Stromal cell of bone marrow (primary cell): Measurements from ENCODE around the gene BOD1L1.

Source experiments
- DNase-seq: peaks from one replicate; pipeline ENCODE4 v3.0.0-alpha.2; 2012; ENCODE audit warnings: low read depth

Gene BOD1L1

GRCh38 chr4:13627606-13628311, at the start of gene BOD1L1:
Gene BOD1L1 (minus strand): TSS chr4:13627725. CDS start chr4:13627587, 138 bp downstream.
- peak; percentile 88 for DNase-seq

- no peak for DNase-seq
These were observed 47.4 kb upstream of the BOD1L1 start for GRCh38 chr4:13674971-13675370.

- DNase-seq = no peak
These were observed 45.6 kb upstream of the BOD1L1 start for GRCh38 chr4:13673167-13673566.

- DNase-seq = no peak
These were observed 43.1 kb upstream of the BOD1L1 start for GRCh38 chr4:13670456-13671160.

- DNase-seq = no peak
These were observed 38.5 kb upstream of the BOD1L1 start for GRCh38 chr4:13665701-13666660.

GRCh38 chr4:13659341-13660070, 32.0 kb upstream of the BOD1L1 start:
- no peak for DNase-seq

GRCh38 chr4:13656569-13657405, 29.3 kb upstream of the BOD1L1 start:
- peak; percentile 60 for DNase-seq

- DNase-seq = peak; percentile 61
These were observed 26.8 kb upstream of the BOD1L1 start for GRCh38 chr4:13654162-13654797.

- no peak for DNase-seq
These were observed 26.2 kb upstream of the BOD1L1 start for GRCh38 chr4:13653766-13654161.

GRCh38 chr4:13647031-13647430, 19.5 kb upstream of the BOD1L1 start:
- no peak for DNase-seq

- DNase-seq = no peak
These were observed 17.6 kb upstream of the BOD1L1 start for GRCh38 chr4:13645075-13645474.

GRCh38 chr4:13642170-13642950, 14.8 kb upstream of the BOD1L1 start:
- DNase-seq = peak; percentile 76

- DNase-seq = no peak
These were observed 13.6 kb upstream of the BOD1L1 start for GRCh38 chr4:13641084-13641483.

GRCh38 chr4:13640149-13640940, 12.8 kb upstream of the BOD1L1 start:
- peak; percentile 67 for DNase-seq

- no peak for DNase-seq
These were observed 7.8 kb upstream of the BOD1L1 start for GRCh38 chr4:13635286-13635799.

- DNase-seq = no peak
These were observed 6.1 kb upstream of the BOD1L1 start for GRCh38 chr4:13633671-13634070.

GRCh38 chr4:13627178-13627605, 333 bp downstream of the BOD1L1 start:
- DNase-seq = no peak

GRCh38 chr4:13626492-13627177, 890 bp downstream of the BOD1L1 start:
- DNase-seq = no peak
